ENCODE data around the gene DUOXA2. TPM values are rescaled to one million over a fixed set of nuclear protein-coding genes. Genes with fewer than 3 reads are reported as not detected.
A peak's percentile ranks its signal among the peaks of the same experiment; 100 is the strongest.
"Not testable (repeated sequence)": the region's sequence is repeated elsewhere in the genome, so short reads cannot be mapped to it uniquely, and the experiment has no call there.

DUOXA2 gene
- total RNA-seq: not detected

DNA sequence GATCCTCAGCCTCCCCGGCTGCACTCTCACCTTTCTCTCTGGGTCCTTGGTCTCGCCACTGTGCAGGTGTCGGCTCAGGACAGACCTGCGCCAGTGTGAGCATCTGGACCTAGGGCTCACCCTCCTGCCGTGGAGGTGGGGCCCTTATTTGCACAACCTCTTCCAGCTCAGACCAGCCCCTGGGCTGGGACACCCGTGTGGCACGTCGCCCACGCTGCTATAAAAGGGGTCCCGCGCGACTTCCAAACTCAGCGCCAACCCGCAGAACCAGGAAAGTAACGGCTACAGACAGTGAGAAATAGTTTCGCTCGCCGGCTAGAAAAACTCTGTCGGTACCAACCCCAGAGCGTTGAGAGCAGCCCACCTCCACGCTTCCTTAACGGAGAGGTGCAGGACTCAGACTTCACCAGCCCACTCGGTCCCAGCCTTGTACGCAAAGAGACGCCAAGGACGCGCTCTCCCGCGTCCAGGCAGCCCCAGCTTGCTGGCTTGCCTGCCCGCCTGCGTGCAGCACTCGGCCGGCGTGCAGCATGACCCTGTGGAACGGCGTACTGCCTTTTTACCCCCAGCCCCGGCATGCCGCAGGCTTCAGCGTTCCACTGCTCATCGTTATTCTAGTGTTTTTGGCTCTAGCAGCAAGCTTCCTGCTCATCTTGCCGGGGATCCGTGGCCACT, at the start of gene DUOXA2, which contains the start of gene DUOX2:
Gene DUOXA2 (plus strand): TSS at position 251 of the 675 bp plus-strand sequence. CDS start 280 bp downstream, at position 531.
Gene DUOX2 (minus strand): TSS at position 97 of the 675 bp plus-strand sequence. CDS start 761 bp downstream, outside the sequence.
- no peak for DNase-seq (ENCODE audit: low spot score)
- peaks cover 0 to 39% of the 10 kb centered on the region in 2 donors for H3K4me1 ChIP-seq

GRCh38 chr15:45064386-45064785, 49.7 kb upstream of the DUOXA2 start:
- DNase-seq (ENCODE audit: low spot score): no peak
- Histone ChIP-seq H3K27me3 (no peaks in the 10 kb centered on the region), H3K27ac (no peak overlapping the region), H3K4me3 (no peak overlapping the region), H3K4me1 (no peaks in the 10 kb centered on the region), H3K9me3 (no peaks in the 10 kb centered on the region), H3K36me3 (no peaks in the 10 kb centered on the region)
- TF ChIP-seq CTCF (IDR thresholded peaks at IDR 0.05): no peak

More for the DNA sequence above, at the start of gene DUOXA2, which contains the start of gene DUOX2:
- Histone ChIP-seq H3K4me3 (peak within 1 kb of the TSS in 1 of 2 donors; percentile 26), H3K27me3 (peaks cover 17 to 22% of the 10 kb centered on the region in 2 donors), H3K27ac (no peak within 1 kb of the TSS), H3K9me3 (no peaks in the 10 kb centered on the region), H3K36me3 (no peaks in the 10 kb centered on the region)
- no peak for TF ChIP-seq CTCF (IDR thresholded peaks at IDR 0.05)

DNA sequence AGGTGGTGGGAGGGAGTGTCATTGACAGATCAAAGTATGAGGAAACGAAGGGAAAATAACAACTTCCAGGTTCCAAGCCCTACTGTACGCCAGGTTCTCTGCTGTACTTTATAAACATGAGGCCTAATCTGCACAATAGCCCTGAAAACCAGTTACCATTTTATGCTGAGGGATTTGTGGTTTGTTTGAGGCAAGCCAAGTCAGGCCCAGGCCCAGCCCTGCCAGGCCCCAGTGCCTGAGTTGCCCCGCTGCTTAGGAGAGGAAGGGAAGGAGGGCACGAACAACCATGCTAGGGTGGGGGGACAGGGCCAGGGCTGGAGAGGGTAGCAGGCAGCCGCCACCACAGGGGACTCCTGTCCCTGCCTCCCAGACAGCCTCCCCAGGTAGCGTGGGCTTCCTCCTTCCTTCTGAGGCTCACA, 44.2 kb upstream of the DUOXA2 start:
- not testable (repeated sequence) for H3K9me3 ChIP-seq; H3K36me3 ChIP-seq; H3K27me3 ChIP-seq; H3K4me1 ChIP-seq; H3K27ac ChIP-seq; H3K4me3 ChIP-seq; DNase-seq (ENCODE audit: low spot score)

DNA sequence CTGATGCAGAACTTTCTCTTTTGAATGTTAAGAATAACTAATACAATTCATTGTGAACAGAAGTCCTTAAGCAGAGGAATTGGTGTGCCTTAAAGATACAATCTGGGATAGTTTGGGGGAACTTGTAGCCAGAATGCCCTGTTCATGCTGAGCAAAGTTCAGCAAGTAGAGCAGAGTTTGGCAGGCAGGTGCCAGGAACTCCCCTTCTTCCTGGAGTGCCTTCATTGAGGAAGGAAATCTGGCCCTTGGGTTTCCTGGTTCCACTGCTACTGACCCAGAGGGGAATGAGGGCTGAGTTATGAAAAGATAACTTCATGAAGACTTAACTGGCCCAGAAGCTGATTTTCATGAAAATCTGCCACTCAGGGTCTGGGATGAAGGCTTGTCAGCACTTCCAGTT, 40.5 kb upstream of the DUOXA2 start:
- H3K9me3 ChIP-seq; H3K36me3 ChIP-seq; H3K27ac ChIP-seq; H3K4me3 ChIP-seq; H3K4me1 ChIP-seq; DNase-seq (ENCODE audit: low spot score); H3K27me3 ChIP-seq: not testable (repeated sequence)

DNA sequence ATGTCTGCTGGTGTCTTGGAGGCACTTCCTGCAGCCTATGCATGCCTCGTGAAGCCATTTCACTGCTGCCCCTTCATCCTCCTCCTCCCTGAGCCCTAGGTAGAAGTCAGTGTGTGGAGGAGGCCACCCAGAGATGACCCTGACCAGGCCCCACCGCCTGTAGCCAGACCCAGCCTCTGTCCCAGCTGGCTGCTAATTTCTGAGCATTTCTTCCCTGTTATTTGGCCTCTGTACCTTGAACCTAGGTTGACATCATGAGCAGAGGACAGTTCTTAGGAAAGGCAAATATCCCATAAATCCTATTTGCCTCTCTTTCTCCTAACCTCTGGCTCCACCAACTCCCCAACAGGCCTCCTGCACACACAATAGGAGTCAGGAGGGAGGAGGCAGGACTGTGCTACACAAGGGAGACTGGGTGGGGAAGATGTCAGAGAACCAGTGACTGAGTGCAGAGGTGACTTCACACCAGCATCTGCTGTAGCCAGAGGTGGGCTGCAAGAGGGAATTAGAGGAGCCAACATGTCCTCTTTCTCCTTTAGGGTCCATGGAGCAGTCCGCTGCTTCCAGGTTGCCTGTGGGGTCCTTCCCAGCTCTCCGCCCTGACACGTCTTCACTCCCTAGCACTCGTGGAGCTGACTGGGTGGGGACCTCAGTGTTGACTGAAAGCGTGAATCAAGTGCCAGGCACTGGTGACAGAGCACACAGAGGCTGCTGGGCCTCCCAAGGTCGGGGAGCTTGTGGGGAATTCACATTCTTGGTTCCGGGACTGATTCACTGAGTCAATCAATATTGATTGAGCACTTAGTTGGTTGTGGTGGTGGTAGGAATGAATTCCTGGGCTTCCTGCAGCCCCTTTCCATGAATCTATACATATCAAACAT, 38.4 kb upstream of the DUOXA2 start:
- H3K27ac ChIP-seq; DNase-seq (ENCODE audit: low spot score); H3K36me3 ChIP-seq; H3K4me3 ChIP-seq; H3K9me3 ChIP-seq; H3K27me3 ChIP-seq: not testable (repeated sequence)
- peaks cover 0 to 26% of the 10 kb centered on the region in 2 donors for H3K4me1 ChIP-seq

GRCh38 chr15:45077391-45077790, 36.7 kb upstream of the DUOXA2 start:
- H3K4me1 ChIP-seq: peaks cover 0 to 31% of the 10 kb centered on the region in 2 donors
- not testable (repeated sequence) for H3K4me3 ChIP-seq; DNase-seq (ENCODE audit: low spot score); H3K27me3 ChIP-seq; H3K9me3 ChIP-seq; H3K36me3 ChIP-seq
- H3K27ac ChIP-seq: peak overlapping the region in 1 of 2 donors; percentile 52

DNA sequence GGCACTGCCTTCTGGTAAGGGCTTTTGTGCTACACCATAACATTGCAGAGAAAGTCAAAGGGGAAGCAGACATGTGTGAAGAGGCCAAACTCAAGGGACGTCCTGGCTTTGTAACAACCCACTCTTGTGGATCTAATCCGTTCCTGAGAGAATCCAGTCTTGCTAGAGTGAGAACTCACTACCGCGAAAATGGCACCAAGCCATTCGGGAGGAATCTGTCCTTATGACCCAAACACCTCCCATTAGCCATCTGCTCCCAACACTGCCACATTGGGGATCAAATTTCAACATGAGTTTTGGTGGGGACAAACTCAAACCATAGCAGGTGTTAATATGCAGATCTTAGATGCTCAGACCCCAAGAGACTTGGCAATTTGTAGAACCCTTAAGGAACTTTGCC, 34.9 kb upstream of the DUOXA2 start:
- not testable (repeated sequence) for H3K27me3 ChIP-seq; DNase-seq (ENCODE audit: low spot score); H3K36me3 ChIP-seq; H3K4me3 ChIP-seq; H3K9me3 ChIP-seq
- Histone ChIP-seq H3K4me1 (peaks cover 0 to 31% of the 10 kb centered on the region in 2 donors), H3K27ac (peak overlapping the region; percentile 16 to 44)

DNA sequence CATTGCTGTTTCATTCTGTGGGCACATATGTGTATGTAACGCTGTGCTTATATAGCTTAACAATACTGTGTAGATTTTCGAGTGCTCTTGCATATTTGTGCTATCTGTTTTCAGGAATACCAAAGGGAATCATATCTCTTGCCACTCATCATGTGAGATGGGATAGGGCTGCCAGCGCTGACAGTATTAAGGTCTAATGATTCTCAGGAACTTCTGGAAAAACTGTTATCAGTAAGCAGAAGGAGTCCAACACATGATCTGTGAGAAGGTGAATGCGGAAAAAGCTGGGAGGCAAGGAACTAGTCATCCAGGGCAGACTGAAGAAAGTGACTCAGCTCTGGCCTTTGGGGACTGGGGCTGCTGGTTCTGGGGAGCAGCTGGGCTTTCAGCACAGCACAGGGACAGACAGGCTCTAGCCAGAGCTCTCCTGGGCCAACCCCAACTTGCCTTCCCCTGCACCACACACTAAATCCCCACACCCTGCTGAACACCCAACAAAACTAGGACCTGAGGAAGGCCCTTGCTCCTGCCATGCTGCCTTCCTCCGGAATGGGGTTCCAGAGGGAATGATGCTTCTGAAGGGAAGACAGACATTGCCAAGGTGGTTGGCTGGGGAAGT, 34.4 kb upstream of the DUOXA2 start:
- H3K27me3 ChIP-seq; H3K4me3 ChIP-seq; H3K9me3 ChIP-seq; H3K36me3 ChIP-seq; DNase-seq (ENCODE audit: low spot score): not testable (repeated sequence)
- Histone ChIP-seq H3K4me1 (peaks cover 0 to 31% of the 10 kb centered on the region in 2 donors), H3K27ac (peak overlapping the region; percentile 16 to 44)

- H3K9me3 ChIP-seq; H3K4me3 ChIP-seq; H3K27me3 ChIP-seq; DNase-seq (ENCODE audit: low spot score); H3K36me3 ChIP-seq: not testable (repeated sequence)
- H3K27ac ChIP-seq: peak overlapping the region; percentile 20 to 44
- H3K4me1 ChIP-seq: peaks cover 0 to 31% of the 10 kb centered on the region in 2 donors
Observed at GRCh38 chr15:45080593-45080992, 33.5 kb upstream of the DUOXA2 start.

- not testable (repeated sequence) for DNase-seq (ENCODE audit: low spot score); H3K27ac ChIP-seq; H3K9me3 ChIP-seq; H3K4me3 ChIP-seq; H3K36me3 ChIP-seq; H3K27me3 ChIP-seq
- H3K4me1 ChIP-seq: peaks cover 0 to 29% of the 10 kb centered on the region in 2 donors
Observed at GRCh38 chr15:45082412-45082811, 31.7 kb upstream of the DUOXA2 start.

Measured in right atrium auricular region (tissue), 2 donors.